Nephron (organoid): ENCODE results near the gene CD3G.

Experiments used
- H3K27ac Mint-ChIP-seq, 3 experiments: 2 replicates each; pipeline ENCODE4 v1.8.0; 2020; ENCODE audit warnings: mixed read lengths in 3 of 3, mild to moderate bottlenecking in 2 of 3, moderate library complexity in 1 of 3
- H3K27me3 Mint-ChIP-seq: 2 replicates; pipeline ENCODE4 v1.8.0; 2021; ENCODE audit warnings: low read depth, mild to moderate bottlenecking, moderate library complexity, mixed read lengths
- H3K36me3 Mint-ChIP-seq: 2 replicates; pipeline ENCODE4 v1.8.0; 2020; ENCODE audit warnings: low read depth, mixed read lengths
- H3K4me1 Mint-ChIP-seq: 2 replicates; pipeline ENCODE4 v1.8.0; 2020; ENCODE audit warnings: mixed read lengths
- H3K4me3 Mint-ChIP-seq, 3 experiments: 2 replicates each; pipeline ENCODE4 v1.8.0; 2020; ENCODE audit warnings: mild to moderate bottlenecking in 3 of 3, mixed read lengths in 3 of 3, moderate library complexity in 2 of 3
- H3K9me3 Mint-ChIP-seq: 2 replicates; pipeline ENCODE4 v1.8.0; 2020; ENCODE audit warnings: mixed read lengths
- TF ChIP-seq, protein P1 (sequence below), 3 experiments: fragments of 200-600 bp; sonication (generic); IDR thresholded peaks; one replicate each; pipeline ENCODE4 v1.5.0; 2021; ENCODE audit warnings: antibody characterized with exemption in 3 of 3; ENCODE audit not compliant: unreplicated experiment in 3 of 3

CD3G gene

DNA sequence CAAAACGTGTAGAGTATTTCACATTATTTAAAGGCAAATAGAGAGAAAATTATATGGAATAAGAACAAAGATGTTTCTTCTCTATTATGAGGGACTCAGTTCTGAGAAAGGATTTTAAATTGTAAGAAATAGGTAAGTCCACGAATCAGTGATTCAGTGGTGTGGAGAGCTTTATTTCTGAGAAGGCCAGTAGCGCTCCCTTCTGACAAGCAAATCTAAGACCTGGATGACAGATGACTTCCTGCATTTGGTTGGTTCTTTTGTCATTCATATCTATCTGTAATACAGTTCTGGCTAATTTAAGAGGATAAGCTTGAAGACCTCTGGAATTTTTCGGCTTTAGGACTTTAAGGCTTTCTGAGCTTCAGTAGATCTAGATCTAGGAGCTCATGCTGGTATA is 32.6 kb upstream of the CD3G start:
- TF ChIP-seq, protein P1, sequence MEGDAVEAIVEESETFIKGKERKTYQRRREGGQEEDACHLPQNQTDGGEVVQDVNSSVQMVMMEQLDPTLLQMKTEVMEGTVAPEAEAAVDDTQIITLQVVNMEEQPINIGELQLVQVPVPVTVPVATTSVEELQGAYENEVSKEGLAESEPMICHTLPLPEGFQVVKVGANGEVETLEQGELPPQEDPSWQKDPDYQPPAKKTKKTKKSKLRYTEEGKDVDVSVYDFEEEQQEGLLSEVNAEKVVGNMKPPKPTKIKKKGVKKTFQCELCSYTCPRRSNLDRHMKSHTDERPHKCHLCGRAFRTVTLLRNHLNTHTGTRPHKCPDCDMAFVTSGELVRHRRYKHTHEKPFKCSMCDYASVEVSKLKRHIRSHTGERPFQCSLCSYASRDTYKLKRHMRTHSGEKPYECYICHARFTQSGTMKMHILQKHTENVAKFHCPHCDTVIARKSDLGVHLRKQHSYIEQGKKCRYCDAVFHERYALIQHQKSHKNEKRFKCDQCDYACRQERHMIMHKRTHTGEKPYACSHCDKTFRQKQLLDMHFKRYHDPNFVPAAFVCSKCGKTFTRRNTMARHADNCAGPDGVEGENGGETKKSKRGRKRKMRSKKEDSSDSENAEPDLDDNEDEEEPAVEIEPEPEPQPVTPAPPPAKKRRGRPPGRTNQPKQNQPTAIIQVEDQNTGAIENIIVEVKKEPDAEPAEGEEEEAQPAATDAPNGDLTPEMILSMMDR (IDR thresholded peaks at IDR 0.05; ENCODE audit: unreplicated experiment in 3 of 3) = no peak
- no peaks in the 10 kb centered on the region for H3K9me3 Mint-ChIP-seq
- H3K27me3 Mint-ChIP-seq = peaks cover 14% of the 10 kb centered on the region
- peaks cover 21% of the 10 kb centered on the region for H3K4me1 Mint-ChIP-seq
- no peak overlapping the region for H3K4me3 Mint-ChIP-seq
- H3K36me3 Mint-ChIP-seq = no peaks in the 10 kb centered on the region
- H3K27ac Mint-ChIP-seq = no peak overlapping the region

DNA sequence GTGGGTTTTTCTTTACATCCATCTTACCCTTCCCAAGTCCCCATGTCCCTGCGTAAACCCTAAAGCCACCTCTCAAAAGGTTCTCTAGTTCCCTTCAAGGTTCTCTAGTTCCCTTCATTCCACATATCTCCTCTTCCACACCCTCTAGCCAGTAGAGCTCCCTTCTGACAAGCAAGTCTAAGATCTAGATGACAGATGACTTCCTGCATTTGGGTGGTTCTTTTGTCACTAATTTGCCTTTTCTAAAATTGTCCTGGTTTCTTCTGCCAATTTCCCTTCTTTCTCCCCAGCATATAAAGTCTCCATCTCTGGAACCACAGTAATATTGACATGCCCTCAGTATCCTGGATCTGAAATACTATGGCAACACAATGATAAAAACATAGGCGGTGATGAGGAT is 31.8 kb upstream of the CD3G start:
- H3K4me1 Mint-ChIP-seq = peaks cover 27% of the 10 kb centered on the region
- H3K9me3 Mint-ChIP-seq = no peaks in the 10 kb centered on the region
- H3K36me3 Mint-ChIP-seq = no peaks in the 10 kb centered on the region
- H3K27me3 Mint-ChIP-seq = peaks cover 14% of the 10 kb centered on the region
- no peak overlapping the region for H3K27ac Mint-ChIP-seq
- no peak overlapping the region for H3K4me3 Mint-ChIP-seq
- TF ChIP-seq, protein P1 (IDR thresholded peaks at IDR 0.05; ENCODE audit: unreplicated experiment in 3 of 3) = no peak

DNA sequence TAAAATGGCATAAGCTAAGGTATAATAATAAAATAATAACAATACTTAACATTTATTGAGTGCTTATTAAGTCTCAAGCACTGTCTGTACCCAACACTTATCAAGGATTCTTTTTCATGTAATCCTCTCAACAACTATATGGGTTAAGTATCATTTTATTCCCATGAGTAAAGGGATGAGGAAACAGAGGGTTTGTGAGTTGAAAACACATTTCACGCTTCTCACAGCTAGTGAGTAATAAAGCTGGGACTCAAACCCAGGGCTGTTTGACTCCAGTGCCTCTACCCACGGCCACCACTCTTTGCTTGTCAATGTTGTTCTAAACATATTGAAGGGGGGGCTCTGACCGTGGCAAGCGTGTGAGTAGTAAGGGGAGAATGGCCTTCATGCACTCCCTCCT is 30.9 kb upstream of the CD3G start:
- TF ChIP-seq, protein P1 (IDR thresholded peaks at IDR 0.05; ENCODE audit: unreplicated experiment in 3 of 3) = no peak
- Mint-ChIP-seq H3K4me3 (no peak overlapping the region), H3K27ac (no peak overlapping the region), H3K9me3 (no peaks in the 10 kb centered on the region), H3K4me1 (peaks cover 27% of the 10 kb centered on the region), H3K36me3 (no peaks in the 10 kb centered on the region), H3K27me3 (peaks cover 14% of the 10 kb centered on the region)

DNA sequence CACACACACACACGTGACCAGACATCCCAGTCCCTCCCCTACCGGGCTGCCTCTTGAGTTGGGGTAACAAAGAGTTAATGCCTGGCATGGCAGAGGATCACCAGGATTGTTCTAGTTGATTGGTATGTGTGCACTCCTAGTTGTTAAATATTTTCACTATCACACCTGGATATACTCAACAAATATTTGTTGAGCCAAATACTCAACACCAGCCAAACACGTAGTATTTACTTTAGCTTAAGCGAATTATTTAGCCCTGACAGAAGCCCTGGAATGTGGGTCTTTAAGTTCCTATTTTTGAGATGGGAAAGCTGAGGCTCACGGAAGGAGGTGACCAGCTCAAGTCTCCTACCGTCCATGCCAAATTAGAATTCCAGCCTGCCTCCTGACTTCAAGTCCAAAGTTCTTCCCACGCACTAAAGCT is 29.1 kb upstream of the CD3G start:
- peaks cover 27% of the 10 kb centered on the region for H3K4me1 Mint-ChIP-seq
- no peaks in the 10 kb centered on the region for H3K36me3 Mint-ChIP-seq
- H3K9me3 Mint-ChIP-seq = no peaks in the 10 kb centered on the region
- peak overlapping the region; percentile 54 to 84 (median 56) for H3K27ac Mint-ChIP-seq
- peaks cover 19% of the 10 kb centered on the region for H3K27me3 Mint-ChIP-seq
- no peak overlapping the region for H3K4me3 Mint-ChIP-seq
- TF ChIP-seq, protein P1 (IDR thresholded peaks at IDR 0.05; ENCODE audit: unreplicated experiment in 3 of 3) = no peak

DNA sequence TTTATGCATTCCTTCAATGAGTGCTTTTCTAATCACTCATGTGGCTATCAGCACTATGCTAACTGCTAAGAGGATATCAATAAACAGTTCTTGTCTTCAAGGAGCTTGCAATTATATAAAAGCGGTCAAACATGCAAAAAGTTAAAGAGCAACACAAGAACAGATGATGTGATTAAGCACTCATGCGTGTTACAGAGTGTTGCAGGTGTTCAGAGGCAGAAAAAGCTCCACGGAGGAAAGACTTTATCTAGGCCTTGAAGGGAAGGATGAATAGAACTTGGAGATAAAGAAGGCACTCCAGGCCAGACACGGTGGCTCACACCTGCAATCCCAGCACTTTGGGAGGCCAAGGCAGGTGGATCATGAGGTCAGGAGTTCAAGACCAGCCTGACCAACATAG is 26.0 kb upstream of the CD3G start:
- Mint-ChIP-seq H3K4me1 (peaks cover 27% of the 10 kb centered on the region), H3K27ac (no peak overlapping the region), H3K27me3 (peaks cover 10% of the 10 kb centered on the region), H3K36me3 (no peaks in the 10 kb centered on the region), H3K4me3 (no peak overlapping the region), H3K9me3 (no peaks in the 10 kb centered on the region)
- TF ChIP-seq, protein P1 (IDR thresholded peaks at IDR 0.05; ENCODE audit: unreplicated experiment in 3 of 3) = no peak

DNA sequence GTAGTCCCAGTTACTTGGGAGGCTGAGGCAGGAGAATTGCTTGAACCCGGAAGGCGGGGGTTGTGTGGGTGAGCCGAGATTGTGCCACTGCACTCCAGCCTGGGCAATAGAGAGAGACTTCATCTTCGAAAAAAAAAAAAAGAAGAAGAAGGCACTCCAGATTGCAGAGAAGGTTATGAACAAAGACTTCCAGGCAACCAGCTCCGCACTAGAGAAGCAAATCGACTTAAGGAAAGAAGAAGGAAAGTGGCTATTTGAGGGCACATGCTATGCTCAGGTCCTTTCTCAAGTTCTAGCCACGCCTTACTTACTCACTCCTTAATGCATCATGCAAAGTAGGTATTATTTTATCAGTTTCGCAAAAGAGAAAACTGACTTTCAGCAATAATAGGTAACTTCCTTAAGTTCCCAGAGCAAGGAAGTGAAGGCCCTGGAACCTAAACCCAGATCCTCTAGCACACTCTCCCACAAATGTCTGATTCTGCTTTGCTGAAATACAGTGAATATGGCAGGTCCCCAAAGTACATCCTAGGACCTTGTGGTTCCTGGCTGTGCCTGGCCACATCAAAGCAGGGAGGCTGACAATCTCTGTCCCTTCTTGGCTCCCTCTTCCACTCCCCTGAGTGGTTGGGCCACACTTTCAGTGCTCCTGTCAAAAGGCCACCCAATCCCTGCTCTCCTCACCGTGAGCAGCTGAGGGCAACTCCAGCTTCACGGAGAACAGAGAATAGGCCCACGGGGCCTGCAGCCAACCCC is 25.4 kb upstream of the CD3G start:
- TF ChIP-seq, protein P1 (IDR thresholded peaks at IDR 0.05; ENCODE audit: unreplicated experiment in 3 of 3) = no peak
- no peaks in the 10 kb centered on the region for H3K9me3 Mint-ChIP-seq
- H3K27me3 Mint-ChIP-seq = peaks cover 16% of the 10 kb centered on the region
- no peak overlapping the region for H3K27ac Mint-ChIP-seq
- H3K4me1 Mint-ChIP-seq = peaks cover 27% of the 10 kb centered on the region
- H3K36me3 Mint-ChIP-seq = no peaks in the 10 kb centered on the region
- no peak overlapping the region for H3K4me3 Mint-ChIP-seq
